GM12878 (cell line): Measurements from ENCODE around the gene LILRB4. TPM values are rescaled to one million over a fixed set of nuclear protein-coding genes. Genes with fewer than 3 reads are reported as not detected.

ENCODE experiments used
- ATAC-seq: fragments of 200-7000 bp; cut with Tn5 transposase; 3 replicates; pipeline ENCODE4 v1.9.1; 2020; ENCODE audit warnings: mild to moderate bottlenecking, moderate library complexity
- BruUV-seq: library from RNA; stranded (reverse); fragments of 400-500 nt; replicated peaks from 2 replicates; lab custom pipeline; 2021; lab: Mats Ljungman, UMichigan
- CTCF ChIA-PET: fragments of 300-600 bp; sonication (Branson Sonifier 250); formaldehyde crosslinking; extraction: SDS; loops from one replicate; lab custom pipeline; 2021; ENCODE audit warnings: inconsistent platforms; lab: Yijun Ruan, JAX
- POLR2A ChIA-PET: fragments of 350-600 bp; formaldehyde crosslinking; extraction: SDS; loops from one replicate; lab custom pipeline; 2021; ENCODE audit warnings: inconsistent platforms; lab: Charles Lee
- RAD21 ChIA-PET: fragments of 300-600 bp; sonication (Branson Sonifier 250); formaldehyde crosslinking; loops from one replicate; lab custom pipeline; 2023; ENCODE audit warnings: antibody characterized with exemption; ENCODE audit not compliant: unreplicated experiment; lab: Charles Lee
- SMC1A ChIA-PET: fragments of 300-600 bp; sonication (Branson Sonifier 250); formaldehyde crosslinking; loops from one replicate; lab custom pipeline; 2023; ENCODE audit not compliant: unreplicated experiment, uncharacterized antibody; lab: Charles Lee
- DNase-seq: peaks from one replicate; pipeline ENCODE4 v3.0.0-alpha.2; 2011; ENCODE audit warnings: low read depth, low spot score
- FAIRE-seq: peaks from 3 replicates; lab custom pipeline; 2011; peaks lifted over from hg19 to GRCh38; lab: Jason Lieb, UNC
- H2AFZ ChIP-seq: 2 replicates; pipeline ENCODE4 v1.6.0; 2011; ENCODE audit warnings: low read depth, low read length, control low read depth; ENCODE audit not compliant: control insufficient read depth
- H3K27ac ChIP-seq: 2 replicates; pipeline ENCODE4 v1.5.1; 2011; ENCODE audit warnings: control low read depth; ENCODE audit not compliant: control insufficient read depth, insufficient read depth
- H3K27me3 ChIP-seq, 2 experiments: replicated peaks in 1 of 2; 2 replicates each; pipeline versions ENCODE4 v1.6.0 to v1.6.1; 2011; ENCODE audit warnings: low read length in 1 of 2; ENCODE audit not compliant: control insufficient read depth in 2 of 2, insufficient read depth in 2 of 2
- H3K36me3 ChIP-seq, 2 experiments: 2 replicates each; pipeline ENCODE4 v1.5.1; 2011; ENCODE audit warnings: low read length in 1 of 2; ENCODE audit not compliant: control insufficient read depth in 2 of 2, insufficient read depth in 2 of 2
- H3K4me1 ChIP-seq: 2 replicates; pipeline ENCODE4 v1.6.1; 2011; ENCODE audit warnings: mild to moderate bottlenecking, low read length, moderate library complexity, mixed read lengths; ENCODE audit not compliant: control insufficient read depth, insufficient read depth
- H3K4me2 ChIP-seq: 2 replicates; pipeline ENCODE4 v1.6.0; 2011; ENCODE audit warnings: control low read depth; ENCODE audit not compliant: control insufficient read depth, insufficient read depth
- H3K4me3 ChIP-seq: fragments of 200-600 bp; sonication (generic); 2 replicates; pipeline ENCODE4 v1.5.1; 2016
- H3K79me2 ChIP-seq: 2 replicates; pipeline ENCODE4 v1.6.0; 2011; ENCODE audit warnings: low read length; ENCODE audit not compliant: control insufficient read depth, insufficient read depth
- H3K9ac ChIP-seq: 2 replicates; pipeline ENCODE4 v1.8.0; 2011; ENCODE audit warnings: low read length, control low read depth, mixed read lengths; ENCODE audit not compliant: control insufficient read depth, insufficient read depth
- H3K9me3 ChIP-seq: replicated peaks from 3 replicates; pipeline ENCODE4 v1.5.1; 2011; ENCODE audit warnings: mild to moderate bottlenecking, low read length; ENCODE audit not compliant: control insufficient read depth, insufficient read depth
- H4K20me1 ChIP-seq: 2 replicates; pipeline ENCODE4 v1.6.0; 2011; ENCODE audit not compliant: control insufficient read depth, insufficient read depth
- CBX3 ChIP-seq: fragments of 200-600 bp; sonication (generic); IDR thresholded peaks from 2 replicates; pipeline ENCODE4 v1.6.1; 2016; ENCODE audit warnings: low read depth, borderline replicate concordance
- E2F8 ChIP-seq: fragments of 450-650 bp; IDR thresholded peaks from 2 replicates; pipeline ENCODE4 v1.6.1; 2018; ENCODE audit warnings: mild to moderate bottlenecking, low read depth, moderate library complexity; ENCODE audit not compliant: partially characterized antibody
- E4F1 ChIP-seq: fragments of 450-650 bp; IDR thresholded peaks from 2 replicates; pipeline ENCODE4 v1.6.1; 2018; ENCODE audit warnings: borderline replicate concordance, mild to moderate bottlenecking; ENCODE audit not compliant: partially characterized antibody
- EGR1 ChIP-seq, 2 experiments: IDR thresholded peaks; 1 replicate in 1 of 2; 2 replicates in 1 of 2; pipeline ENCODE4 v1.6.1; 2011 to 2012; ENCODE audit warnings: low read depth in 2 of 2, low read length in 2 of 2, borderline replicate concordance in 1 of 2, mild to moderate bottlenecking in 1 of 2, moderate library complexity in 1 of 2
- EZH2 ChIP-seq: IDR thresholded peaks from 2 replicates; pipeline ENCODE4 v1.6.1; 2012; ENCODE audit warnings: low read depth, mild to moderate bottlenecking, control low read depth, inconsistent platforms, low read length, borderline replicate concordance; ENCODE audit not compliant: control insufficient read depth
- IKZF2 ChIP-seq, 2 experiments: fragments of 450-650 bp; IDR thresholded peaks; 2 replicates each; pipeline ENCODE4 v1.6.1; 2017; ENCODE audit warnings: mild to moderate bottlenecking in 2 of 2, moderate library complexity in 2 of 2
- NFIC ChIP-seq: IDR thresholded peaks from 2 replicates; pipeline ENCODE4 v1.6.1; 2012; ENCODE audit warnings: low read depth, mild to moderate bottlenecking, inconsistent platforms, low read length, moderate library complexity
- PML ChIP-seq: IDR thresholded peaks from 2 replicates; pipeline ENCODE4 v1.6.1; 2012; ENCODE audit warnings: low read length, inconsistent platforms
- RAD51 ChIP-seq: fragments of 450-650 bp; IDR thresholded peaks from 2 replicates; pipeline ENCODE4 v1.6.1; 2016; ENCODE audit warnings: moderate library complexity, mild to moderate bottlenecking, inconsistent platforms
- SMARCA5 ChIP-seq: fragments of 450-650 bp; IDR thresholded peaks from 2 replicates; pipeline ENCODE4 v1.6.1; 2017; ENCODE audit warnings: mild to moderate bottlenecking
- TAF1 ChIP-seq: IDR thresholded peaks from 2 replicates; pipeline ENCODE4 v1.6.1; 2011; ENCODE audit warnings: mild to moderate bottlenecking, low read depth, low read length, borderline replicate concordance
- ZBTB4 ChIP-seq: fragments of 450-650 bp; formaldehyde crosslinking; IDR thresholded peaks from 2 replicates; pipeline ENCODE4 v1.4.0; 2022; ENCODE audit warnings: mild to moderate bottlenecking, moderate library complexity
- ZNF24 ChIP-seq: fragments of 450-650 bp; IDR thresholded peaks from 2 replicates; pipeline ENCODE4 v1.6.1; 2017; ENCODE audit warnings: antibody characterized with exemption, mild to moderate bottlenecking
- ZNF384 ChIP-seq: IDR thresholded peaks from 2 replicates; pipeline ENCODE4 v1.6.1; 2012; ENCODE audit warnings: low read depth, mild to moderate bottlenecking, low read length, improper control_type of control experiment, borderline replicate concordance
- WGBS: methylation state at CpG from one replicate; pipeline ENCODE4 v1.1.6; 2016; ENCODE audit warnings: low lambda C conversion rate; ENCODE audit not compliant: insufficient replicate concordance, insufficient coverage; ENCODE audit errors: missing lambda C conversion rate; 5-methylcytosine and 5-hydroxymethylcytosine counted together
- in situ Hi-C: fragments of 300-500 bp; cut with MboI; formaldehyde crosslinking; loops from 9 replicates; pipeline ENCODE4 v1.14.3; 2018; ENCODE audit warnings: mixed read lengths
- intact Hi-C: fragments of 100-400 bp; cut with micrococcal nuclease; formaldehyde crosslinking; loops from one replicate; pipeline ENCODE4 v1.14.2; 2022; ENCODE audit not compliant: unreplicated experiment
- polyA plus RNA-seq, 11 experiments: library from polyadenylated mRNA; depleted of rRNA in 4 of 11; unstranded in 6 of 11; stranded (reverse) in 5 of 11; fragments of >200 nt; fragmentation: Nextera tagmentation in 4 of 11; fragmentation: Illumina TruSeq in 1 of 11; extraction: Ambion mirVana in 4 of 11; extraction: Trizol in 1 of 11; gene quantifications; 1 replicate in 1 of 11; 2 replicates in 10 of 11; pipeline versions ENCODE4 v1.2.1 to v1.2.3, GENCODE V29; 2011 to 2016; ENCODE audit warnings: inconsistent platforms in 2 of 11, missing spikeins in 2 of 11, low read depth in 1 of 11
- total RNA-seq, 4 experiments: library from RNA; depleted of rRNA in 3 of 4; stranded (reverse); fragments of >200 nt in 3 of 4; fragmentation: Illumina TruSeq in 1 of 4; extraction: Trizol in 1 of 4; gene quantifications; 2 replicates each; pipeline versions ENCODE4 v1.2.1 to v1.2.3, GENCODE V29; 2013 to 2021

The LILRB4 gene
- total and polyA plus RNA-seq, 10 of the 15 experiments (the other 5 are each of a cell fraction or from before 2014, with no cell fraction given) = 2.0 to 39.8 (median 16.0) TPM

- no peak for TF ChIP-seq E4F1
Observed at GRCh38 chr19:54662730-54663129, at the start of gene LILRB4 (continued).

GRCh38 chr19:54614726-54615125 lies 48.1 kb upstream of the LILRB4 start:
- 100% methylated on average over 1 of the region's 1 CpG for WGBS
- Histone ChIP-seq H3K27ac (peak overlapping the region; percentile 98), H3K4me3 (no peak overlapping the region), H3K4me2 (no peak overlapping the region), H3K9ac (no peak overlapping the region), H3K27me3 (no peaks in the 10 kb centered on the region), H3K79me2 (peaks cover 32% of the 10 kb centered on the region), H3K4me1 (peaks cover 18% of the 10 kb centered on the region), H2AFZ (no peak overlapping the region), H4K20me1 (no peaks in the 10 kb centered on the region), H3K9me3 (peaks cover 17% of the 10 kb centered on the region), H3K36me3 (no peaks in the 10 kb centered on the region)
- in situ Hi-C loops = no loop called here
- FAIRE-seq (no peak), ATAC-seq (no peak), DNase-seq (no peak)
- intact Hi-C loops = loop anchor here (5.0 to 10.0 kb wide), 2 partner anchors 62 to 770 kb away; partner anchors contain the start of genes RPL28 and TMEM238
- CTCF ChIA-PET = interaction anchor here (1.2 to 3.7 kb wide), 5 partner anchors 39 to 133 kb away, joined by 3 to 15 read pairs (median 5); no protein-coding TSS in a partner anchor
- POLR2A ChIA-PET = no interaction called here
- RAD21 ChIA-PET = interaction anchor here (0.9 kb wide), 1 partner anchor 34 kb away, joined by 3 read pairs; no protein-coding TSS in a partner anchor
- SMC1A ChIA-PET = interaction anchor here (0.8 to 3.9 kb wide), 4 partner anchors 39 to 136 kb away, joined by 3 to 27 read pairs (median 3); no protein-coding TSS in a partner anchor
- BruUV-seq = no TSS peak
- TF ChIP-seq EZH2 (no peak), NFIC (no peak), E2F8 (no peak), TAF1 (no peak), IKZF2 (IDR thresholded peaks at IDR 0.05) (no peak), CBX3 (no peak), RAD51 (no peak), SMARCA5 (no peak), ZNF24 (no peak), PML (no peak), ZBTB4 (CRISPR knock-in tag) (no peak), ZNF384 (no peak), EGR1 (IDR thresholded peaks at IDR 0.05; ENCODE audit: borderline replicate concordance in 1 of 2, low read depth in 2 of 2, low read length in 2 of 2) (no peak)
